Activated B cell treated with CpG ODN at 0.5 μM for 24 hours (primary cell): ENCODE data around the gene DNMT3B. TPM values are rescaled to one million over a fixed set of nuclear protein-coding genes. Genes with fewer than 3 reads are reported as not detected.

Experiments
- ATAC-seq: fragments of 200-7000 bp; cut with Tn5 transposase; one replicate; pipeline ENCODE4 v1.10.0; 2021; ENCODE audit warnings: low read depth, mild to moderate bottlenecking, moderate library complexity
- CTCF ChIA-PET: fragments of 350-600 bp; sonication (Branson Sonifier 250); formaldehyde crosslinking; loops from one replicate; lab custom pipeline; 2021; ENCODE audit warnings: antibody characterized with exemption; lab: Charles Lee
- POLR2A ChIA-PET: fragments of 350-600 bp; sonication (Branson Sonifier 250); formaldehyde crosslinking; loops from one replicate; lab custom pipeline; 2021; ENCODE audit warnings: antibody characterized with exemption; lab: Charles Lee
- DNase-seq: peaks from one replicate; pipeline ENCODE4 v3.0.0; 2022
- H3K27ac Mint-ChIP-seq: one replicate; pipeline ENCODE4 v1.8.0; 2020; ENCODE audit warnings: mixed read lengths
- H3K27me3 Mint-ChIP-seq: one replicate; pipeline ENCODE4 v1.8.0; 2021; ENCODE audit warnings: mixed read lengths
- H3K36me3 Mint-ChIP-seq: one replicate; pipeline ENCODE4 v1.8.0; 2021; ENCODE audit warnings: low read depth, mixed read lengths
- H3K4me1 Mint-ChIP-seq: one replicate; pipeline ENCODE4 v1.8.0; 2021; ENCODE audit warnings: mixed read lengths
- H3K4me3 Mint-ChIP-seq: one replicate; pipeline ENCODE4 v1.8.0; 2020; ENCODE audit warnings: mild to moderate bottlenecking, mixed read lengths
- H3K9me3 Mint-ChIP-seq: one replicate; pipeline ENCODE4 v1.8.0; 2020; ENCODE audit warnings: mixed read lengths
- CTCF ChIP-seq: fragments of 200-600 bp; IDR thresholded peaks from one replicate; pipeline ENCODE4 v1.8.0; 2022; ENCODE audit warnings: antibody characterized with exemption, mild to moderate bottlenecking
- intact Hi-C: fragments of 100-400 bp; cut with micrococcal nuclease; formaldehyde crosslinking; loops from one replicate; pipeline ENCODE4 v1.15.1; 2024
- total RNA-seq: library from RNA; stranded (reverse); gene quantifications from 2 replicates; pipeline ENCODE4 v1.2.3, GENCODE V29; 2022

DNMT3B gene
- total RNA-seq, 1 donor from 2014 or later, result 0.20 TPM

GRCh38 chr20:32811886-32812285, 49.7 kb downstream of the DNMT3B start:
- no peak overlapping the region for H3K27ac Mint-ChIP-seq
- TF ChIP-seq CTCF, result no peak
- no peaks in the 10 kb centered on the region for H3K36me3 Mint-ChIP-seq
- no peaks in the 10 kb centered on the region for H3K9me3 Mint-ChIP-seq
- H3K4me1 Mint-ChIP-seq, result no peaks in the 10 kb centered on the region
- ATAC-seq (no peak), DNase-seq (no peak)
- H3K27me3 Mint-ChIP-seq, result no peaks in the 10 kb centered on the region
- ChIA-PET POLR2A (no interaction called here), CTCF (no interaction called here)
- intact Hi-C loops, result no loop called here
- no peak overlapping the region for H3K4me3 Mint-ChIP-seq

- Mint-ChIP-seq H3K4me3 (peak overlapping the region; percentile 96), H3K27ac (peak overlapping the region; percentile 91), H3K27me3 (no peaks in the 10 kb centered on the region), H3K4me1 (peaks cover 43% of the 10 kb centered on the region), H3K36me3 (peaks cover 3% of the 10 kb centered on the region), H3K9me3 (no peaks in the 10 kb centered on the region)
- POLR2A ChIA-PET, result interaction anchor here (0.6 to 2.0 kb wide), 18 partner anchors 10 to 1557 kb away, joined by 3 to 13 read pairs (median 4); no protein-coding TSS in a partner anchor
- TF ChIP-seq CTCF, result no peak
- CTCF ChIA-PET, result interaction anchor here (0.9 kb wide), 1 partner anchor 10 kb away, joined by 3 read pairs; no protein-coding TSS in a partner anchor
- no peak for DNase-seq
- intact Hi-C loops, result loop anchor here (1.0 to 5.0 kb wide), 2 partner anchors 28 to 78 kb away; partner anchors contain the start of gene COMMD7
- ATAC-seq, result peak; percentile 74
These were observed 58.0 kb downstream of the DNMT3B start for GRCh38 chr20:32819992-32820697.

- TF ChIP-seq CTCF, result no peak
- Mint-ChIP-seq H3K27me3 (no peaks in the 10 kb centered on the region), H3K9me3 (no peaks in the 10 kb centered on the region), H3K4me1 (peaks cover 45% of the 10 kb centered on the region), H3K4me3 (peak overlapping the region; percentile 96), H3K36me3 (peaks cover 6% of the 10 kb centered on the region), H3K27ac (peak overlapping the region; percentile 91)
- DNase-seq, result no peak
- POLR2A ChIA-PET, result interaction anchor here (0.6 to 2.0 kb wide), 5 partner anchors 9 to 101 kb away, joined by 4 to 13 read pairs (median 5); no protein-coding TSS in a partner anchor
- no peak for ATAC-seq
- CTCF ChIA-PET, result interaction anchor here (0.9 to 1.1 kb wide), 2 partner anchors 9 to 43 kb away, joined by 3 to 5 read pairs; no protein-coding TSS in a partner anchor
- intact Hi-C loops, result loop anchor here (5.0 kb wide), 1 partner anchor 79 kb away; the partner anchor contains the start of gene COMMD7
These were observed 58.7 kb downstream of the DNMT3B start for GRCh38 chr20:32820698-32821377.

- Mint-ChIP-seq H3K4me1 (peaks cover 45% of the 10 kb centered on the region), H3K9me3 (no peaks in the 10 kb centered on the region), H3K27ac (no peak overlapping the region), H3K27me3 (no peaks in the 10 kb centered on the region), H3K36me3 (peaks cover 19% of the 10 kb centered on the region), H3K4me3 (peak overlapping the region; percentile 13)
- ChIA-PET POLR2A (no interaction called here), CTCF (interaction anchor here (2.0 kb wide), 1 partner anchor 32 kb away, joined by 5 read pairs; no protein-coding TSS in a partner anchor)
- DNase-seq (no peak), ATAC-seq (no peak)
- TF ChIP-seq CTCF, result no peak
- intact Hi-C loops, result loop anchor here (5.0 kb wide), 1 partner anchor 80 kb away; the partner anchor contains the start of gene COMMD7
These were observed 60.0 kb downstream of the DNMT3B start for GRCh38 chr20:32822225-32822624.
